B cell (primary cell): Measurements from ENCODE around the gene HYDIN.

Experiments used
- EZH2 ChIP-seq: IDR thresholded peaks from 2 replicates; pipeline ENCODE4 v1.6.1; 2012; ENCODE audit warnings: borderline replicate concordance, low read depth, mild to moderate bottlenecking, moderate library complexity, low read length; ENCODE audit not compliant: insufficient read depth, poor library complexity, severe bottlenecking
- TF ChIP-seq, protein P1 (sequence below): fragments of 200-600 bp; IDR thresholded peaks from one replicate; pipeline ENCODE4 v1.8.0; 2022; ENCODE audit warnings: antibody characterized with exemption, mild to moderate bottlenecking

DNA sequence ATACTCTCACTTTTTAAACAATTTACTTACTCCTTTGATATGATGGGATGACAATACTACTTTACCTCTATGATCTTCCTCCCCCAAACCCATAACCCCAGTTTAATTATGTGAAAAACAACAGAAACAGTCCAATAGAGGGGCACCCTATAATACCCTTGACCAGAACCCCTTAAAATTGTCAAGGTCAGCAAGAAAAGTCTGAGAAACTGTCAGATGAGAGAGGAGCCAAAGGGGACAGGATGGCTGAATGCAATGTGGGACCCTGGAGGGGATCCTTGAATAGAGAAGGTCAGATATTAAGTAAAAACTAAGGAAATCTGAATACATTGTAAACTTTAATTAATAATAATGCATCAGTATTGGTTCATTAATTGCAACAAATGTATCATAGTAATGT lies 15.8 kb upstream of the HYDIN start:
- TF ChIP-seq, protein P1, sequence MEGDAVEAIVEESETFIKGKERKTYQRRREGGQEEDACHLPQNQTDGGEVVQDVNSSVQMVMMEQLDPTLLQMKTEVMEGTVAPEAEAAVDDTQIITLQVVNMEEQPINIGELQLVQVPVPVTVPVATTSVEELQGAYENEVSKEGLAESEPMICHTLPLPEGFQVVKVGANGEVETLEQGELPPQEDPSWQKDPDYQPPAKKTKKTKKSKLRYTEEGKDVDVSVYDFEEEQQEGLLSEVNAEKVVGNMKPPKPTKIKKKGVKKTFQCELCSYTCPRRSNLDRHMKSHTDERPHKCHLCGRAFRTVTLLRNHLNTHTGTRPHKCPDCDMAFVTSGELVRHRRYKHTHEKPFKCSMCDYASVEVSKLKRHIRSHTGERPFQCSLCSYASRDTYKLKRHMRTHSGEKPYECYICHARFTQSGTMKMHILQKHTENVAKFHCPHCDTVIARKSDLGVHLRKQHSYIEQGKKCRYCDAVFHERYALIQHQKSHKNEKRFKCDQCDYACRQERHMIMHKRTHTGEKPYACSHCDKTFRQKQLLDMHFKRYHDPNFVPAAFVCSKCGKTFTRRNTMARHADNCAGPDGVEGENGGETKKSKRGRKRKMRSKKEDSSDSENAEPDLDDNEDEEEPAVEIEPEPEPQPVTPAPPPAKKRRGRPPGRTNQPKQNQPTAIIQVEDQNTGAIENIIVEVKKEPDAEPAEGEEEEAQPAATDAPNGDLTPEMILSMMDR: no peak
- no peak for TF ChIP-seq EZH2
